Lower leg skin (tissue), 3 donors: Measurements from ENCODE around the gene MDM4.

ENCODE experiments used
- CTCF ChIP-seq, 3 donors: fragments of 450-650 bp; IDR thresholded peaks; one replicate each; pipeline ENCODE4 v1.5.1; 2016; ENCODE audit warnings: antibody characterized with exemption in 3 of 3, mild to moderate bottlenecking in 3 of 3, moderate library complexity in 2 of 3
- POLR2A ChIP-seq, 2 donors: fragments of 450-650 bp; IDR thresholded peaks; one replicate each; pipeline ENCODE4 v1.6.1; 2016 to 2017; ENCODE audit warnings: antibody characterized with exemption in 2 of 2, mild to moderate bottlenecking in 1 of 2, moderate library complexity in 1 of 2

DNA sequence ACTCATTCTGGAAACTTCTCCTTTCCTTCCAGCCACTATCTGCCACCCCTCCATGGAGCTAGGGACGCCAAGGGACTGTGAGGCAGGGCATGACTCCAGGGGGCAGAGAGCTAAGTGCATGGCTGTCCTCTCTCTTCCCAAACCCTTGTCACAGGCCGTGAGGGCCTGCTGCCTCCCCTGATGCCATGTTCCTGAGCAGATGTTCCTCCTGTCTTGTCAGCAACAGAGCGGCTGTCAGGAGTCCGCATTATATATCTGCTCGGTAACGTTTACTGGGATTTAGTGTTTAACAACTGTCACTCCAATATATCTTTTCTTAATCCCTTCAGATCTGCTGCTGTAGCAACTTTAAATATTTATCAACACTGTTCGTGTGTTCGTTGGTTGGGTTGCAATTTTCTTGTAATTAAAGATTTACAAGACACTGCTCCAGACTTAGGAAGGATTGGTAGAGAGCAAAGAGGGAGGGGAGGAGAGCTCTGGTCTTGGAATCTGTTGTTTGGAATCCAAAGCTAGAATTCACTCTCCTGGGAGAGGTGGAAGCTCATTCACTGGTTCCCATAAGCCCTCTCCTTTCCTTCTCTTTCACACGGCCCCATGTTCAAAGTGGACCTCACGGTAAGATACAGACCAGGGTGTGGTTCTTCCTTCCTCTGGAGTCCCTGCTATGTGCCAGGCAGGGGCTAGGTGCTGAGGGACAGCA lies 76.2 kb downstream of the MDM4 start:
- TF ChIP-seq POLR2A (IDR thresholded peaks at IDR 0.05) (no peak), CTCF (IDR thresholded peaks at IDR 0.05) (no peak)
